GM18526 (cell line): ENCODE data around the gene LRP5.

ENCODE experiments used
- POLR2A ChIP-seq: IDR thresholded peaks from 3 replicates; pipeline ENCODE4 v1.6.1; 2011; ENCODE audit not compliant: insufficient read length; ENCODE audit errors: extremely low read depth

Gene LRP5

DNA sequence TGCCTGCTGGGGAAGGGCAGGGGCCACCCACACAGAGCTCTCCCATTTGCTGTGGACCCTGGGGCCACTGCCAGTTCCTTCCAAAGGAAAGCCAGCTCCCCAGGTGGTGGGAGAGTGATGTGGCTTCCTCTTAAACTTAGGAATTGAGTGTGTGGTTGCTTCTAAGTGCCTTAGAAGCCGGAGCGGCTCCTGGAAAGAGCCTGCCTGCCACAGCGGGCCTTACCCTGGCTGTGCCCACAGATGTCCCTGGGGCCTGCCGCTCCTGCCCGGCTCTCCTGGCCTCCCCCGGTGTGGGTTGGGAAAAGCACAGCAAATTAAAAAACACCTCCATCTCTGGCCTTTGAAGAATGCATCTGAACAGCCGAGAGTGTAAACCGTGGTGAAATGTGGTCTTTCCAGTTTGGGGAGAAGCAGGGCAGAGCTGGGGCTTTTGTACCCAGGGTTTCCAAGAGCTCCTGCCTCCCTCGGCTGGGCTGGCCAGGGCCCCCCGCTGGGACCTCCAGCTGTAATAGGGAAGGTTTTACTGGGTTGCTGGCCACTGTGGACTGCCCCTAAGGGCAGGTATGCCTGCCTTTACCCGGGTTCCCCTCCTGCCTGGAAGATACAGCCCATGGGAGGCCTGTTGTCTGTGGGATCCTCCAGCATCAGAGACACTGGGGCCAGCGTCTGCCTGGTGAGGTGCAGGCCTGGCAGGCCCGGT is 30.2 kb downstream of the LRP5 start:
- TF ChIP-seq POLR2A: no peak

DNA sequence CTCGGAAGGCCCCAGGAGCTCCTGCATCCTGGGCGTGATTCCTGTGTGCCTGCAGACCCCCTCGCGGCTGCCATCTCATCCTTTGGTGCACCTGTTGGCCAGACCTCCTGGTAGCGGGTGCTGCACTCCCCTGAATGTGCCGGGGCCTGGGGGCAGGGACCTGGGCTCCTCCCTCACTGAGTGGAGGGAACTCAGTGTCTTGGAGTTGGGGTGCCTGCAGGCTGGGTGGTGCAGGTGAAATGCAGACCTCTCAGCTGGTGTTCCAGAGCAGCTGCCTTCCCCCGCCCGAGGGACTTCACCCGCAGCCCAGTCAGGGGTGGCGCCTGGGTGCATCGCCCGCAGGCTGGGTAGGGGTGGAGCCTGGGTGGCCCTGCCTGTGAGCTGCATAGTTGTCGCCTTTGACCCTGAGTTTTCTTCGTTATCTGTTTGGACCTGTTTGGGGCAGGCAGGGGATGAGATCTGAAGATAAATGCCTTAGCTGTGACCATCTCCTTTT is 31.4 kb downstream of the LRP5 start:
- TF ChIP-seq POLR2A: no peak

DNA sequence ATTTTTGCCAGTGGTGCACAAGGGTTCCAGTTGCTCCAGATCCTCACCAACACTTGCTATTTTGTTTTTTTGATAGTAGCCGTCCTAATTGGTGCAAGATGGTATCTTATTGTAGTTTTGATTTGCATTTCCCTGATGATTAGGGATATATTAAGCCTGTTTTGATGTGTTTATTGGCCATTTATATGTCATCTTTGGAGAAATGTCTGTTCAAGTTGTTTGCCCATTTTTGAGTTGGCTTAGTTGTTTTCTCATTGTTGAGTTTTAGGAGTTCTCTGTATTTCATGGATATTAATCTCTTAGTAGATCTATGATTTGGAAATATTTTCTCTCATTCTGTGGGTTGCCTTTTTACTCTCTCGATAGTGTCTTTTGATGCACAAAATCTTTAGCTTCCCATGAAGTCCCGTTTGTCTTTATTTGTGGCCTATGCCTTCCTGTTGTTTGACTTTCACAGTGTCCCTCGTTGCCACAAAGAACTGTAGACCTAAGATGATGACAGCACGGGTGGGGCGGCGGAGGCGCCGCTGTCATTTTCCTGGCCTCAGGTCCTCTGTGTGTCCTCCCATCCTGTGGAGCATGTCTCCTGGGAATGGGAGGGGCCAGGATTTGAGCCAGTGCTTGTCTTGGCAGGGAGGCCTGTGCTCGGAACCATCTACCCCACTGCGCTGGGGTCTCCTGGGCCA is 33.5 kb downstream of the LRP5 start:
- no peak for TF ChIP-seq POLR2A

DNA sequence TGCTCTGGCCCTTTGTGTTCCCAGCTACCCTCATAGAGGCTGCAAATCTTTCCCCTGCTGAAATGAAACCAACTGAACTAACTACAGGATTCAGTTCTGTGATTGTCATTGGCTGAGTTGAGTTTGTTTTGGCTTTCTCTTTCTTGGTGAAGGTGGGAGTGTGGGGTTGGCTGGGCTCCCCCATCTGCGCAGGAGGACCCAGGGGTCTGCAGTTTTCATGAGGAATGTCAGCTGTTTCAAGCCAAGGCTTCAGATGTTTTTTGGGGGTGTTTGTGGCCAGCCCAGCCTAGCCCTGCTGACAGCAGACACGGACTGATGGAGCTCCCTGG is 34.0 kb downstream of the LRP5 start:
- no peak for TF ChIP-seq POLR2A

DNA sequence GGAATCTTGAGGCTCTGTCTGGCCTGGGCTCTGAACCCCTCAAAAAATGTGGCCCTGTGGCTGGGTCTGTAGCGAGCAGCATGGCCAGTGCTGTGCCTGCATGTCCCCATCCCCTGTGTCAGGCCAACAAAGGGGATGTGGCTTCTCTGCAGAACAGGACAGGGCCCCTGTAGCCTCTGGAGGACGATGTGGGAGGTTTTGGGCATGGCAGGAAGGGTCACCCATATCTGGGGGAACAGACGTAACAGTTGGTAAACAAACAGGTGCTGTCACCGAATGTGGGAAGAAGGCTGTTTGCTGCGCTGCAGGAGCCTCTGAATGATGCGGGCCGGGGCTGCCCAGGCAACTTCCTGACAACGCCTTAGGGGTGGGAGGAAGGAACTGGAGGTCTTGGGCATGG is 35.0 kb downstream of the LRP5 start:
- TF ChIP-seq POLR2A: no peak

DNA sequence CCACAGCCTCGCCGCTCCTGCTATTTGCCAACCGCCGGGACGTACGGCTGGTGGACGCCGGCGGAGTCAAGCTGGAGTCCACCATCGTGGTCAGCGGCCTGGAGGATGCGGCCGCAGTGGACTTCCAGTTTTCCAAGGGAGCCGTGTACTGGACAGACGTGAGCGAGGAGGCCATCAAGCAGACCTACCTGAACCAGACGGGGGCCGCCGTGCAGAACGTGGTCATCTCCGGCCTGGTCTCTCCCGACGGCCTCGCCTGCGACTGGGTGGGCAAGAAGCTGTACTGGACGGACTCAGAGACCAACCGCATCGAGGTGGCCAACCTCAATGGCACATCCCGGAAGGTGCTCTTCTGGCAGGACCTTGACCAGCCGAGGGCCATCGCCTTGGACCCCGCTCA is 35.5 kb downstream of the LRP5 start:
- no peak for TF ChIP-seq POLR2A

DNA sequence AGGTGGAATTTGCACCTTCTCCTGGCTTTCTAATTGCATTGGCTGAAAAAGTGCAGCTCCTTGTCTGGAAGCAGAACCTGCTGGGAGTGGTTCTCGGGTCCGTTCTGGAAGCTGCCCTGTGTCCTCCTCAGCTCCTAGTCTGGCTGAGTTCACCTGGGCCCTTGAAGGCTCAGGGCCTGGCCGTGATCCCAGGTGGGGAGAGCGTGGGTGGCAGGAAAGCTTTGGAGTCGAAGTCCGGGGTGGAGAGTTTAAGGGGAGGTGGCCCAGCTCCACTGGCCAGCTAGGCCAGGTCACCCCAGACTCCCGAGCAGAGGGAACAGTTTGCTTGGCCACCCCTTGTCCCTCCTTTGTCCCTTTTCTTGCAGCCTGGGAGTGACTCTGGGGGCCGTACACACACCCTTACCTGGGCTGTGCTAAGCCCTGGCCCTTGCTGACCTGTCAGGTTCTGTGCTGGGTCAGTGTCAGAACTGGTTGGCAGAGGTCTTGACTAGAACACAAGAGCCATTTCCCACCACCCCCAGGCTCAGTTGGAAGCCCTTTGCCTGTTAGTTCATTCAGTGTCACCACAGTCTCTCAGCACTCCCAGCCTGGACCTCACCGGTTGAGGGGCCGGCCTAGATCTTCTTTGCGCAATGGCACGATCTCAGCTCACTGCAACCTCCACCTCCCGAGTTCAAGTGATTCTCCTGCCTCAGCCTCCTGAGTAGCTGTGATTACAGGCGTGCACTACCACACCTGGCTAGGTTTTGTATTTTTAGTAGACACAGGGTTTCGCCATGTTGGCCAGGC is 37.3 kb downstream of the LRP5 start:
- no peak for TF ChIP-seq POLR2A

DNA sequence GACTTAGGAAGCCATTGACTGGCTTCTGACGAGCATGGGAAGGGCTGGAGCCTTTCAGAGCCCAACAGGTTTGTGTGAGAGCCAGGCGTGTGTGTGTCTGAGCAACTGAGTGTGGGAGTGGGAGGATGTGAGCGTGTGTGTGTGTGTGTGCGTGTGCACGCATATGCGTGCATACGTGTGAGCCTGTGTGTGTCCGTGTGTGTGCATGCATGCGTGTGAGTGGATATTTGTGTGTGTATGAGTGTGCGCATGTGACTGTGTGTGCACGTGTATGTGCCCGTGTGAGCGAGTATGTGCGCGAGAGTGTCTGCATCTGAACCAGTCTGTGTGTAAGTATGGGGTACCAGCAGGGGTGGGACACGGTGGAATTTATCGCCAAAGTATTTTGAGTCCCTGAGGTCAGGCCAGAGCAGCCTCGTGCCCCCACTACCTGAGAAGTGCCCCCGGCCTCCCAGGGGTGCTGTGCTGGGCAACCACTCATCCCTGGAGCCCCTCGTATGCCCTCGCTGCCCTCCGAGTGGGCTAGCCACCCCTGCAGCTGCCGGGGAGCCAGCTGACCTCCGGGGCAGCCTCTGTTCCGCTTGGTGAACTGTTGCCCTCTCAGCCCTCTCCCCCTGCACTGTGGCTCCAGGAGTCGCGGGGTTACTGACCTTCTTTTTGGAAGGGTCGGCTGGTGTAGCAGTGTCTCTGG is 38.5 kb downstream of the LRP5 start:
- TF ChIP-seq POLR2A: no peak

DNA sequence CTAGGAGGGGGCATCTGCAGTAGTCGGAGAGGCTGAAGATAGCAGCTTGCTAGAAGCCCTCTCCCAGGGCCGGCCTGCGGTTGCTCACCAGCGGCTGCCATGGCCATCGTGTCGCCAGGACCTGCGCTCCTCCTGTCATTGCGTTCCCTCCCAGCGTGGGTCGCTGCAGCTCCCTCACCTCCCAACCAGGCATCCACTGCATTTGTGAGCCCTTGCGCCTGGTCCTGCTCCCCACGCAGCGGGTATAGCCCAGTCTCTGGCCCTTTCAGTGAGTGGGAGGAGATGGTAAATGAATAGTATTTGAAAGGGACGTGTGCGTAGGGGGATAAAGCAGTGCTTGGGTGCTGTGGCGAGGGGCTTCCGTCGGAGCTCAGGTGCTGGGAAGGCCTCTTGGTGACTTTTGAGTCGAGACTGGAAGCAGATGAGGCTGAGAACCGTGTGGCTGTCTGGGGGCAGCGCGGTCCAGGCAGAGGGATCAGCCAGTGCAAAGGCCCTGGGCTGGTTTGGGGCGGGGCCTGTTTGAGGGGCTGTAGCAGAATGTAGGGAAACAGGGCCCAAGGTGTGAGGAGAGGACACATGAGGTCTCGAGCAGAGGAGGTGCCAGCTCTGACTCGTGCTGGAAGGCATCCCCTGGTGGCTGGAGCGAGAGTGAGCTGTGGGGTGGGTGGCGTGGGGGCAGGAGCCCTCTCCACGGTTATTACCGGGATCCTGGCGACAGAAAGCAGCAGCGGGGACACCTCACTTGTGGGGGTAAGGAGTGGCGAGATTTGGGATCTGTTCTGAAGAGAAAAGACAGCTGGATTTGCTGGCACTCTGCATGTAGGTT is 39.3 kb downstream of the LRP5 start:
- TF ChIP-seq POLR2A: no peak

DNA sequence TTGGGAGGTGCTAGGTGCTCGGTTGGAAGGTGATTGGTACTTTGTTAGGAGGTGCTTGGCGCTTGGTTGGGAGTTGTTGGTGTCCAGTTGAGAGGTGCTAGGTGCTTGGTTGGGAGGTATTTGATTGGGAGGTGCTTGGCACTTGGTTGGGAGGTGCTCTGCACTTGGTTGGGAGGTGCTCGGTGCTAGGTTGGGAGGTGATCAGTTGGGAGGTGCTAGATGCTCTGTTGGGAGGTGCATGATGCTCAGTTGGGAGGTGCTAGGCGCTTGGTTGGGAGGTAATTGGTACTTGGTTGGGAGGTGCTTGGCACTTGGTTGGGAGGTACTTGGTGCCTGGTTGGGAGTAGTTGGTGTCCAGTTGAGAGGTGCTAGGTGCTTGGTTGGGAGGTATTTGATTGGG is 40.2 kb downstream of the LRP5 start:
- TF ChIP-seq POLR2A: no peak

DNA sequence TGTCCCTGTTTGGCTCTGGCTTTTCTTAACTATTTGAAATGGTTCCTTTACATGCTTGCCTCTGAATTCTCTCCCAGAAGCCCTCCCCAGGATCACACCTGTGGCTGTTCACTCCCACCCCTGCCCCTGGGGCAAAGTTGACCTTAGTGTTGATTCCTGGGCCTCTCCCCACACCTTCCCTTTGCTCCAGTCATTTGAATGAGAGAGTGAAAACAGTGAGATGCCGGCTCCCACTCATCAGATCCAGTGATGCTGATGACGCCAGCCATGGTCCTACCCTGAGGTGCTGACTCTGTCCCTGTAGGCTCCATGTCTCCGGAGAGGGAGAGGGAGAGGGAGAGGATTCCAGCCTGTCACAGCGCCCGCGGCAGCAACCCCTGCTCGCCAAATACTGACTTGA is 40.7 kb downstream of the LRP5 start:
- no peak for TF ChIP-seq POLR2A

DNA sequence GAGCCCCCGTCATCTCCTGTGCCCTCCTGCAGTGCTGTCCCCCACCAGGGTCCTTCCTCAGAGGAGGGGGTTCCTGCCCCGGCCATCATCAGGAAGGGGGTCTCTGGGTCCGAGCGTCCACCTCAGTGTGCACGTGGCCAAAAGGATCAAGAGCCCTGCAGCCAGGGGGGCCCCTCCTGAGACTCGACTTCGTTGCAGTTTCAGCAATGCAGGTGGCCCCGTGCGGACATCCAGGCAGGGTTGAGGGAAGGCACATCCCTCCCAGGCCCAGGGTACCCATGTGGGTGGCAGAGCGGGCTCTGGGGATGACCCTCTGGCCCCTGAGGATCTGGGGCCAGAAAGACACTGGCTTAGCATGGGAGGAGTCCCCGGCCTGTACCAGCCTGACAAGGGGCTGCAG is 41.3 kb downstream of the LRP5 start:
- TF ChIP-seq POLR2A: no peak

DNA sequence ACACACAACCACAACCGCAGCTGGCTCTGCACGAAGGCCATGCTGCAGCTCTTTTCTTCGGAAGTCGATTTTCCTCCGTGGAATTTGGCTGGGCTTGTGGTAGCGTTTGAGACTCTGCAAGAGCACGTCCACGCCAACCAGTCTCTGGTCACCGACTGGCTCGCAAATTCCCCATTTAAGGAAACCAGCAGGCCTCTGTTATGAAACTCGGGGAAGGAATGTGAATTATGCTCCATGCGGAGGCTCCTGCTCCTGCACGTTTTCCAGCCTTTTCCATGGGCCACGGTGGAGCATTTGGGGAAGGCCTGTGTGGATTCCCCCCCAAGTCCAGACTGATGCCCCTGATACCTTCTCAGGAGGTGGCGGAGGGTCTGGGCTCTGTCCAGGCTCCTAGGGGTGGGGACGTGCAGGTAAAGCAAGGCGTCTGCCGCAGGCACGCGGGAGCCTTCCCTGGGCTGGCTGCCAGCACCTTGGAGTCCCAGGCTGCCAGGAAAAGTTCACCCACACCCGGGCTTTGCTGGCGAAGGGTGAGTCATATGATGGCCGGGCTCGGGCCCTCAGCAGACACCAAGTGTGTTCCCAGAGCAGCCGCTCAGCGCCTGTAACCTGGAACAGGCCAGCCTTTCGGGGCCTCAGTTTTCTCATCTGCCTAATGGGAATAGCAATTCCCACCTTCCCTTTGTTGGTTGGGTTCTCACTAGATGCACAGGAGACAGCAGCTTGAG is 41.9 kb downstream of the LRP5 start:
- TF ChIP-seq POLR2A: no peak

DNA sequence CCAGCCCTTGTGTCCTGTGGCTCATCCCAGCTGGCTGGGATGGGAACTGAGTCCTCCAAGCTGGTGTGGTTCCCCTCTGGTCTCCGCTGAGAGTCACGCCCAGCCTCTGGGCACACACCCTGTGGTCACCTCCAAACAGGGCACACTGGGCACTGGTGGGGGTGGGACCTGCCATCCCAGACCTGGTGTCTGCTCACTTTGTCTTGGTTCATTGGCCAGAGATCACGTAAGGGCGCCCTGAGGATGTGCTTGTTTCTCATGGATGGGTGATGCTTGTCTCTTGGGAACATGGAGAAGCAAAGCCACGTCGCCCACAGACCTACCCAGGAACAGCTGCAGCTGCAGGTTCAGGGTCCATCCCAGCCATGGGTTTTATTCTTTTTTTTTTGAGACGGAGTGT is 43.1 kb downstream of the LRP5 start:
- no peak for TF ChIP-seq POLR2A
